ENCODE measurements around the gene TRMT112. TPM values are rescaled to one million over a fixed set of nuclear protein-coding genes. Genes with fewer than 3 reads are reported as not detected.

Gene TRMT112
- polyA plus RNA-seq, 1 experiment, result 154 TPM

DNA sequence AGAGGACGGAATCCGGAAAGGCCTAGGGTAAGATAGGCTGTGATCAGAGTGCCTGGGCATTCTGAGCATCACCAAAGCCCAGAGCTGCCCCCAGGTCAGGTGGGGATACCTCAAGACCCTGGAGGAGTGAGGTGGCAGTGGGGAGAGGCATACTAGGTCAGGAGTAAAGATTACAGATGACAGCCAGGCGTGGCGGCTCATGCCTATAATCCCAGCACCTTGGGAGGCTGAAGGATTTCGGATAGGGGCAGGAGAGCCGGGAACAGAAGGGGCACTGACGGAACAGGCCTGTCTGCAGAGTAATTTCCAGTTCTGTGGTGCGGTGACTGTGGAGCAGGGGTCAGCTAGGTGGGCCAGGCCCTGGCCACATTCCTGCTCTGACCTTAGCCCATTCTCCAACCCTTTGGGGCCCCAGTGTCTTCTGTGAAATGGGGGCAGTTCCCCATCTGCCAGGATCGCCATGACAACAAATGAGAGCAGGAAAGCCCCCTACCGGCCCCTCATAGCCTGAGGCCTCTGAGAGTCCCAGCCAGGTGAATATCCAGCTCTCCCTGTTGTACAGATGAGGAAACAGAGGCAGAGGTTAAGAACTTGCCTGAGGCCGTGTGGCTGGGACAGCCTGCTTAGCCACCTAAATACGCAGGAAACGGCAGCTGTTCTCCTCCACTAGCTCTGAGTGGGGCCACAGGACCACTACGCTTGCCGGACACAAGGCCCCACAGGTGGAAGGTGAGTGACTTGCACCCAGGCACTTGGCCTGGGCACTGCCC lies 42.1 kb downstream of the TRMT112 start:
- ChIA-PET CTCF (interaction anchor here (0.5 to 1.3 kb wide), 3 partner anchors 23 to 130 kb away, joined by 3 read pairs; no protein-coding TSS in a partner anchor), POLR2A (no interaction called here)
- no peak for DNase-seq (ENCODE audit: low read depth)
- Histone ChIP-seq H3K36me3 (ENCODE audit: control insufficient read depth, insufficient read depth, low read length) (peaks cover 11% of the 10 kb centered on the region), H3K4me3 (ENCODE audit: low read depth, low read length) (no peak overlapping the region), H3K27me3 (ENCODE audit: control insufficient read depth, insufficient read depth, low read length) (no peaks in the 10 kb centered on the region)
- TF ChIP-seq CTCF (IDR thresholded peaks at IDR 0.05; ENCODE audit: insufficient read depth, low read depth, low read length), result no peak

DNA sequence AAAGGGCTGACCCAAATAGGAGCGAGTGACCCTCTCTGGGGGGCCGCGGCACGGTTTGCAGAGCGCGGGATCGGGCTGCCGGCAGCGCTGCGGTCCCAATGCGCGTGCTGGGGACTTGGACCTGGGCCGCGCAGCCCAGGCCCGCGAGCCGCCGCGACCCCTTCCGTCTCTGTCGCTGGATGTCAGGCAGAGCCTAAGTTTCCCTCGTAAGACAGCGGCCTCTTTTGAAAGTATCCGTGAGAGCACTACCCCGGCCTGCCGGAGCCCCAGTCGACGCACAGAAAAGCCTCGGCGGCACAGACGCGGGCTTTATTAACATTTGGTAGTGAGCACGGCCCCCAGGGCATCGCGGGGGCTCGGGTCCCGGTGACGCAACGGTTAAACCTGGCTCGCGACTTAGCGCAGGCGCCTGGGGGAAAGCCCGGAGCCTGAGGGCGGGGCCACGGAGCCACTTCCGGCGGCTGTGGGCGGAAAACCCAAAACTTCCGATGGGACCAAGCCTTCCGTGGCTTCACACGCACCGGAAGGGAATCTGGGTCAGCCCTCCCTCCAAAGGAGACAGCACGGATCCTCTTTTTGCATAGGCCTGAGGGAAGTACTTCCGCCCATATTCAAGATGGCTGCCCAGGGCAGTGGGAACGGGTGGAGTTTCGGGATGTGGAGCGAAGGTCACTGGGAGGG lies 47.7 kb downstream of the TRMT112 start:
- DNase-seq (ENCODE audit: low read depth), result peak; percentile 99
- Histone ChIP-seq H3K4me3 (ENCODE audit: low read depth, low read length) (peak overlapping the region; percentile 66), H3K27me3 (ENCODE audit: control insufficient read depth, insufficient read depth, low read length) (no peaks in the 10 kb centered on the region), H3K36me3 (ENCODE audit: control insufficient read depth, insufficient read depth, low read length) (peaks cover 17% of the 10 kb centered on the region)
- ChIA-PET CTCF (interaction anchor here (0.7 to 4.7 kb wide), 15 partner anchors 9 to 84 kb away, joined by 3 to 41 read pairs (median 6); partner anchors contain the start of genes CATSPERZ, ESRRA, PLCB3 and PPP1R14B), POLR2A (no interaction called here)
- TF ChIP-seq CTCF (IDR thresholded peaks at IDR 0.05; ENCODE audit: insufficient read depth, low read depth, low read length), result no peak

DNA sequence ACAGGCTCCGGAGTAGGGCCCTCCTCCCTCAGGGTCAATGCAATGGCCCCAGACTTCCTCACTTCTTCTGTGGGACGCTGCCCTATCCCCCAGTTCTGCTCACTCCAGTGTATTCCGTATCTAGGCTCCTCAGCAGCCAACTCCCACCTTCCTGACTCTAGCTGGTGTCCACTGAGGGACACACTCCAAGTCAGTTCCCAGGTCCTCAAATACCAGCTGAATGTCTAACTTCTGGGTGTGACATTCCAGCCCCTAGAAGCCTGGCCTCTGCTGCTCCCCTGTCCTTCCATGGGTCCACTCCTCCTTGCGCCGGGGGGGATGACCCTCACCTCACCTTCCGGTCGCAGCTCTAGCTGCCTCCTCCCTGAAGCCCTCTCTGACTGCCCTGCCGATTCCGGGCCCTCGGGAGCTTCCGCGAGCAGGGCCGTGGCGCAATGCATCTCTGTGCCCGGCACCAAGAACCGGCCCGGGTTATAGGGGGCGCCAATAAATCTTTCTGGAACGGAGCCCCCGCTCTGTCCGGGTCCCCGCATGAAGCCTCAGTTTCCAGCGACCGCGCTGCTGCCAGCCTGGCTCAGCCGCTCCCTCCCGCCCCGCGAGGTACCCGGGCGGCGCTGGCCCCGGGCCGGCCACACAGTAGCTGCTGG lies 48.3 kb downstream of the TRMT112 start:
- no peak for TF ChIP-seq CTCF (IDR thresholded peaks at IDR 0.05; ENCODE audit: insufficient read depth, low read depth, low read length)
- POLR2A ChIA-PET, result interaction anchor here (0.7 kb wide), 1 partner anchor 353 kb away, joined by 3 read pairs; no protein-coding TSS in a partner anchor
- no peaks in the 10 kb centered on the region for H3K27me3 ChIP-seq (ENCODE audit: control insufficient read depth, insufficient read depth, low read length)

GRCh38 chr11:64268025-64268892 lies 49.1 kb downstream of the TRMT112 start:
- peak overlapping the region; percentile 66 for H3K4me3 ChIP-seq (ENCODE audit: low read depth, low read length)
- CTCF ChIA-PET, result interaction anchor here (0.7 to 4.7 kb wide), 9 partner anchors 9 to 64 kb away, joined by 3 to 41 read pairs (median 7); partner anchors contain the start of genes CATSPERZ, ESRRA, PLCB3 and PPP1R14B
- POLR2A ChIA-PET, result interaction anchor here (0.7 kb wide), 1 partner anchor 352 kb away, joined by 3 read pairs; no protein-coding TSS in a partner anchor
- no peak for TF ChIP-seq CTCF (IDR thresholded peaks at IDR 0.05; ENCODE audit: insufficient read depth, low read depth, low read length)
- DNase-seq (ENCODE audit: low read depth), result no peak
- peaks cover 28% of the 10 kb centered on the region for H3K36me3 ChIP-seq (ENCODE audit: control insufficient read depth, insufficient read depth, low read length)
- H3K27me3 ChIP-seq (ENCODE audit: control insufficient read depth, insufficient read depth, low read length), result no peaks in the 10 kb centered on the region

More for the DNA sequence above, 48.3 kb downstream of the TRMT112 start:
- H3K36me3 ChIP-seq (ENCODE audit: control insufficient read depth, insufficient read depth, low read length), result peaks cover 22% of the 10 kb centered on the region
- no peak for DNase-seq (ENCODE audit: low read depth)
- H3K4me3 ChIP-seq (ENCODE audit: low read depth, low read length), result peak overlapping the region; percentile 66
- CTCF ChIA-PET, result interaction anchor here (1.1 to 4.7 kb wide), 9 partner anchors 12 to 83 kb away, joined by 4 to 41 read pairs (median 7); partner anchors contain the start of genes CATSPERZ, ESRRA, PLCB3 and PPP1R14B
